IMR-90 (cell line): ENCODE results near the gene BRD3. TPM values are rescaled to one million over a fixed set of nuclear protein-coding genes. Genes with fewer than 3 reads are reported as not detected.

Experiments used
- ATAC-seq: fragments of 200-7000 bp; cut with Tn5 transposase; 2 replicates; pipeline ENCODE4 v1.9.1; 2020; ENCODE audit warnings: low read depth, mild to moderate bottlenecking, moderate library complexity
- Bru-seq: library from RNA; stranded (reverse); fragments of 400-500 nt; gene quantifications from one replicate; lab custom pipeline; 2021; lab: Mats Ljungman, UMichigan
- BruChase-seq, 2 experiments: library from RNA; stranded (reverse); fragments of 400-500 nt; gene quantifications; one replicate each; lab custom pipeline; 2021; lab: Mats Ljungman, UMichigan
- BruUV-seq: library from RNA; stranded (reverse); fragments of 400-500 nt; replicated peaks from 2 replicates; lab custom pipeline; 2021; lab: Mats Ljungman, UMichigan
- CTCF ChIA-PET: fragments of 300-600 bp; formaldehyde crosslinking; extraction: SDS; loops from one replicate; lab custom pipeline; 2021; ENCODE audit warnings: antibody characterized with exemption; lab: Yijun Ruan, JAX
- POLR2A ChIA-PET: fragments of 300-600 bp; sonication (Branson Sonifier 250); formaldehyde crosslinking; loops from one replicate; lab custom pipeline; 2022; ENCODE audit warnings: antibody characterized with exemption; ENCODE audit not compliant: unreplicated experiment; lab: Charles Lee
- DNase-seq: peaks from one replicate; pipeline ENCODE4 v3.0.0; 2013
- H2AFZ ChIP-seq: replicated peaks from 2 replicates; pipeline ENCODE3; 2013; ENCODE audit warnings: low read length, mild to moderate bottlenecking; ENCODE audit not compliant: poor library complexity
- H2AK5ac ChIP-seq: 2 replicates; pipeline ENCODE4 v1.6.1; 2013; ENCODE audit warnings: low read depth, low read length, inconsistent platforms
- H2AK9ac ChIP-seq: replicated peaks from 2 replicates; pipeline ENCODE3; 2013; ENCODE audit warnings: mild to moderate bottlenecking, low read depth, low read length, moderate library complexity; ENCODE audit not compliant: poor library complexity
- H2BK120ac ChIP-seq: 2 replicates; pipeline ENCODE4 v1.6.1; 2013; ENCODE audit warnings: low read depth, low read length, inconsistent platforms
- H2BK15ac ChIP-seq: 3 replicates; pipeline ENCODE4 v1.6.1; 2013; ENCODE audit warnings: low read depth, low read length, inconsistent platforms
- H2BK20ac ChIP-seq: 2 replicates; pipeline ENCODE4 v1.6.1; 2013; ENCODE audit warnings: low read depth, mild to moderate bottlenecking, inconsistent platforms, low read length, moderate library complexity
- H2BK5ac ChIP-seq: 2 replicates; pipeline ENCODE4 v1.6.1; 2013; ENCODE audit warnings: mild to moderate bottlenecking, low read depth, low read length, inconsistent platforms; ENCODE audit not compliant: poor library complexity, severe bottlenecking
- H3K14ac ChIP-seq: replicated peaks from 2 replicates; pipeline ENCODE4 v1.6.1; 2013; ENCODE audit warnings: low read depth, low read length, inconsistent platforms
- H3K18ac ChIP-seq: 2 replicates; pipeline ENCODE4 v1.6.1; 2013; ENCODE audit warnings: low read depth, low read length, control low read depth
- H3K23ac ChIP-seq: 2 replicates; pipeline ENCODE4 v1.6.1; 2013; ENCODE audit warnings: low read depth, low read length, inconsistent platforms
- H3K27ac ChIP-seq: 2 replicates; pipeline ENCODE4 v1.5.1; 2013; ENCODE audit warnings: mild to moderate bottlenecking, control low read depth, low read length; ENCODE audit not compliant: insufficient read depth
- H3K27me3 ChIP-seq: 2 replicates; pipeline ENCODE4 v1.6.1; 2013; ENCODE audit warnings: low read length; ENCODE audit not compliant: control insufficient read depth, insufficient read depth
- H3K36me3 ChIP-seq: 2 replicates; pipeline ENCODE4 v1.6.1; 2013; ENCODE audit warnings: low read length, mixed read lengths; ENCODE audit not compliant: control insufficient read depth, insufficient read depth
- H3K4ac ChIP-seq: 2 replicates; pipeline ENCODE4 v1.6.1; 2013; ENCODE audit warnings: low read depth, low read length, inconsistent platforms
- H3K4me1 ChIP-seq: 2 replicates; pipeline ENCODE4 v1.6.1; 2013; ENCODE audit warnings: low read length, mixed read lengths; ENCODE audit not compliant: control insufficient read depth, insufficient read depth
- H3K4me2 ChIP-seq: 2 replicates; pipeline ENCODE4 v1.6.1; 2013; ENCODE audit warnings: low read depth, mild to moderate bottlenecking, control low read depth, low read length, moderate library complexity
- H3K4me3 ChIP-seq: 2 replicates; pipeline ENCODE4 v1.5.1; 2013; ENCODE audit warnings: low read depth, mild to moderate bottlenecking, control low read depth, low read length, moderate library complexity; ENCODE audit not compliant: insufficient read depth
- H3K56ac ChIP-seq: 2 replicates; pipeline ENCODE4 v1.6.1; 2013; ENCODE audit warnings: low read length, inconsistent platforms; ENCODE audit not compliant: insufficient read depth; ENCODE audit errors: extremely low read depth
- H3K79me1 ChIP-seq, 2 experiments: 2 replicates each; pipeline ENCODE4 v1.6.1; 2013; ENCODE audit warnings: low read length in 2 of 2, inconsistent platforms in 1 of 2, low read depth in 1 of 2
- H3K9ac ChIP-seq: 2 replicates; pipeline ENCODE4 v1.6.1; 2013; ENCODE audit warnings: low read depth, low read length, control low read depth
- H3K9me1 ChIP-seq: 2 replicates; pipeline ENCODE4 v1.6.1; 2013; ENCODE audit warnings: low read length, inconsistent platforms; ENCODE audit not compliant: insufficient read depth
- H3K9me3 ChIP-seq: 2 replicates; pipeline ENCODE4 v1.6.1; 2013; ENCODE audit warnings: low read length; ENCODE audit not compliant: control insufficient read depth, insufficient read depth
- H4K20me1 ChIP-seq: 2 replicates; pipeline ENCODE4 v1.6.1; 2013; ENCODE audit warnings: low read length, inconsistent platforms; ENCODE audit not compliant: insufficient read depth
- H4K5ac ChIP-seq: 2 replicates; pipeline ENCODE4 v1.6.1; 2013; ENCODE audit warnings: mild to moderate bottlenecking, low read depth, low read length, control low read depth
- H4K8ac ChIP-seq, 2 experiments: 2 replicates each; pipeline ENCODE4 v1.6.1; 2013; ENCODE audit warnings: low read depth in 2 of 2, low read length in 2 of 2, control low read depth in 1 of 2, inconsistent platforms in 1 of 2
- H4K91ac ChIP-seq: 2 replicates; pipeline ENCODE4 v1.6.1; 2013; ENCODE audit warnings: low read depth, low read length, inconsistent platforms; ENCODE audit not compliant: insufficient read depth
- MAZ ChIP-seq: IDR thresholded peaks from 2 replicates; pipeline ENCODE4 v1.6.1; 2012; ENCODE audit warnings: low read depth, mild to moderate bottlenecking, low read length, improper control_type of control experiment, moderate library complexity, borderline replicate concordance
- POLR2A ChIP-seq: IDR thresholded peaks from 2 replicates; pipeline ENCODE4 v1.6.1; 2012; ENCODE audit warnings: mild to moderate bottlenecking, low read depth, low read length
- RFX5 ChIP-seq: IDR thresholded peaks from 2 replicates; pipeline ENCODE4 v1.8.0; 2012; ENCODE audit warnings: low read depth, mild to moderate bottlenecking, low read length, moderate library complexity
- WGBS, 2 experiments: methylation state at CpG; one replicate each; pipeline versions ENCODE4 v1.1.5 to v1.1.7; 2013; ENCODE audit warnings: missing lambda C conversion rate in 2 of 2; ENCODE audit not compliant: insufficient read length in 1 of 2; ENCODE audit errors: extremely low coverage in 2 of 2; 5-methylcytosine and 5-hydroxymethylcytosine counted together
- dilution Hi-C: fragments of 300-500 bp; cut with HindIII; formaldehyde crosslinking; loops from one replicate; pipeline ENCODE4 v1.14.3; 2018; ENCODE audit warnings: low sequenced_read_pairs; ENCODE audit not compliant: unreplicated experiment
- in situ Hi-C: fragments of 300-500 bp; cut with MboI; formaldehyde crosslinking; loops from 3 replicates; pipeline ENCODE4 v1.14.3; 2019; ENCODE audit warnings: low sequenced_read_pairs, inconsistent platforms, mixed read lengths
- intact Hi-C: fragments of 100-400 bp; cut with micrococcal nuclease; formaldehyde crosslinking; loops from 2 replicates; pipeline ENCODE4 v1.10.0; 2022
- long read RNA-seq: library from polyadenylated mRNA; unstranded; transcript quantifications from one replicate; pipeline ENCODE4 v2.0.0, GENCODE V29; 2021; ENCODE audit not compliant: unreplicated experiment
- polyA plus RNA-seq, 3 experiments: library from polyadenylated mRNA; depleted of rRNA; stranded (reverse); fragments of >200 nt; gene quantifications; 2 replicates each; pipeline ENCODE4 v1.2.3, GENCODE V29; 2012; ENCODE audit warnings: low replicate concordance in 1 of 3
- total RNA-seq: library from RNA; depleted of rRNA; stranded (reverse); fragments of >200 nt; gene quantifications from 2 replicates; pipeline ENCODE4 v1.2.3, GENCODE V29; 2012; rRNA removed

Gene BRD3
- 2.2 and 3.6 TPM in 2 replicates for total RNA-seq
- 7.1 and 7.2 TPM in 2 replicates for polyA plus RNA-seq (2012; rRNA removed)
- polyA plus RNA-seq (2012; cell fraction: cytosol; rRNA removed), result 10.8 and 13.9 TPM in 2 replicates
- polyA plus RNA-seq (2012; cell fraction: nucleus; rRNA removed; ENCODE audit: low replicate concordance), result 16.3 and 23.7 TPM in 2 replicates
- percentile 61 among the genes with signal in this experiment for Bru-seq, nascent RNA
- percentile 76 among the genes with signal in this experiment for BruChase-seq, experiment 1, labeled RNA remaining after a 6-hour chase
- percentile 76 among the genes with signal in this experiment for BruChase-seq, experiment 2, labeled RNA remaining after a 2-hour chase
- long read RNA-seq, full-length matches to known transcripts, result 1 of 32 reads
- long read RNA-seq, partial matches to known transcripts, result 15 of 32 reads
- long read RNA-seq, other reads (novel, unspliced or antisense), result 16 of 32 reads

DNA sequence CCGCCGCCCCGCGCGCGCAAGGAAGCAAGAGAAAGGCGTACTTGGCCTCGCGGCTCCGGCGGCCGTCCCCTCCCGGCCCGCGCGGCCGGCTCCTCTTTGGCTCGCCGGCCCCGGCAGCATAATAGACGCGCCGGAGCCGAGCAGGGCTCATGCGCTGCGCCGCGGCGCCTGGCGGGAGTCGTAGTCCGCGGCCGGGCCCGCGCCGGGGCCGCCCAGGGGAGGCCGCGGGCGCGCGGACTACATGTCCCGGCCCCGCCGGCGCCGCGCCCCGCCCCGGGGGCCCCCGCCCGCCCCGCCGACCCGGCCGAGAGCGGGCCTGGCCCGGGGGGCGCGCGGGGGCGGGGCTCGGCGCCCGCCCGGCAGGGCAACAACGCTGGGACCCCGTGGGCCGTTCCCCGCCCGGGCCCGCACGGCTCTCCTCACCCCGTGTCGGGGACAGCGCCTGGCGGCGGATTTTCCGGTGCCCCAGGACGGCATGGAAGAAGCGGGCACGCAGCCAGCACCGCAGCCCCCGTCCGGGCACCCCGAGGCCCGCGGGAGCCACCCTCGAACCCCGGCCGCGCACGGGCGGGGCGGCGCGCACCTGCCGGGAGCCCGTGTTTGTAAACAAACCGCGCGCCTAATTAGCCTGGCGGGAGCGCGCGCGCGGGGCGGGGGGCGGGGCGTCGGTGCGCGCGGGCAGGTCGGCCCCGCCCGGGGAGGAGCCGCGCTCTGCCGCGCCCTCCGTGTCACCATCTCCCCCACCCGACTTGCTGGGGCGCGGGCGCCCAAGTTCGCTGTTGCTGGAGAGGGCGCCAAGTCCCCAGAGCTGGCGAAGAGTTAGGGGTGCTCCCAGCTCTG is at the start of gene BRD3:
Gene BRD3 (minus strand): TSS at position 123 of the 840 bp plus-strand sequence. CDS start 14,549 bp downstream, outside the sequence.
- Histone ChIP-seq H4K20me1 (peaks cover 37% of the 10 kb centered on the region), H3K36me3 (no peaks in the 10 kb centered on the region), H3K27me3 (peaks cover 29% of the 10 kb centered on the region), H2AK9ac (peak within 1 kb of the TSS; percentile 91), H3K4ac (peak within 1 kb of the TSS; percentile 76), H4K8ac (peak within 1 kb of the TSS; percentile 70 to 93; a peak in 3 of 4 replicates), H2BK120ac (0 out of 2 replicates have a peak within 1 kb of the TSS, but pooled peaks have one; percentile 32), H3K18ac (no peak within 1 kb of the TSS; the same call in 1 of the 2 replicates), H3K4me1 (peaks cover 7% of the 10 kb centered on the region), H4K91ac (peak within 1 kb of the TSS; percentile 55), H3K23ac (peak within 1 kb of the TSS; percentile 59), H3K4me3 (peak within 1 kb of the TSS; percentile 96), H3K27ac (peak within 1 kb of the TSS; percentile 81), H2AFZ (peak within 1 kb of the TSS; percentile 99), H3K14ac (peak within 1 kb of the TSS; percentile 82), H3K9me1 (peaks cover 12% of the 10 kb centered on the region; the same call in 1 of the 2 replicates), H3K4me2 (peak within 1 kb of the TSS; percentile 93), H3K9ac (peak within 1 kb of the TSS; percentile 86), H2AK5ac (peak within 1 kb of the TSS; percentile 43), H3K79me1 (peaks cover 10 to 40% of the 10 kb centered on the region in 2 experiments), H3K56ac (peak within 1 kb of the TSS; percentile 61), H2BK5ac (peak within 1 kb of the TSS; percentile 76), H2BK20ac (no peak within 1 kb of the TSS), H2BK15ac (no peak within 1 kb of the TSS; the same call in 2 of the 3 replicates), H4K5ac (peak within 1 kb of the TSS; percentile 46), H3K9me3 (no peaks in the 10 kb centered on the region)
- DNase-seq, result peak; percentile 88
- TF ChIP-seq MAZ, result peak; percentile 58; the same call in 1 of the 2 replicates
- TF ChIP-seq RFX5, result no peak
- peak; percentile 51; the same call in 1 of the 2 replicates for TF ChIP-seq POLR2A
- CTCF ChIA-PET, result no interaction called here
- no TSS peak for BruUV-seq
- dilution Hi-C loops, result no loop called here
- intact Hi-C loops, result loop anchor here (2.0 to 10.0 kb wide), 3 partner anchors 69 to 377 kb away; partner anchors contain the start of genes RXRA and WDR5
- in situ Hi-C loops, result no loop called here
- 1% methylated on average over 74 of the region's 131 CpGs; no CpG with 5 or more reads in 1 of the 2 experiments for WGBS, 2 experiments
- ATAC-seq, result peak; percentile 91
- POLR2A ChIA-PET, result no interaction called here
